ENCODE data around the gene NSD2. TPM values are rescaled to one million over a fixed set of nuclear protein-coding genes. Genes with fewer than 3 reads are reported as not detected.
A peak's percentile ranks its signal among the peaks of the same experiment; 100 is the strongest.

The NSD2 gene
- total and polyA plus RNA-seq, 9 of the 15 experiments (the other 6 are each of a cell fraction or from before 2014, with no cell fraction given), result 6.4 to 126 (median 58.8) TPM

DNA sequence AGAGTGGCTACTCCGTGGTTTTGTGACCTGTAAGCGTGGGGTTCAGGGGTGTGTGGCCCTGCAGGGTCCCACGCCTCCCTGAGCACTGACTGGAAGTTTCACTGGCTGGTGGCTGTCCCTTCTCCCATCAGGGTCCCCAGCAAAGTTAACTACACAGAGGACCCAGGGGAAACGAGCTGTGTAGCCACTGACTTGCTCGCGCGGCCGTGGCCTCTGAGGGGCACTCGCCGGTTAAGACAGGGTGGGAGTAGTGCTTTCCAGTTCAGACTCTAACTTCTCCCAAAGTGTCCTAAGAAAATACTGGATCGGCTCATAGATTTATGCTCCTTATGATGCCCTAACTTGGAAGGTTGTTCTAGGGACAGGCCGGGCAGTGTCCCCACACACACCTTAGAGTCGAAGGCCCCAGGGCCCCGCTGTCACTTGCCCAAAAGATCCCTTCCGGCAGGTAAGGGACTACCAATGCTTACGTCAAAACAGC lies 109.4 kb downstream of the NSD2 start:
- no TSS peak for BruUV-seq (replicated peaks)
- POLR2A ChIA-PET, result interaction anchor here (0.6 to 1.4 kb wide), 6 partner anchors 15 to 115 kb away, joined by 3 to 5 read pairs (median 4); no protein-coding TSS in a partner anchor
- H3K4me1 ChIP-seq (replicated peaks in 1 of 2; ENCODE audit: control insufficient read depth in 2 of 2, insufficient read depth in 2 of 2, low read length in 2 of 2), result peaks cover 2 to 38% of the 10 kb centered on the region in 2 experiments; a peak in 4 of 5 replicates
- DNase-seq (ENCODE audit: extremely low read depth in 1 of 4, low spot score in 3 of 4), result no peak
- no peaks in the 10 kb centered on the region for H3K9me1 ChIP-seq (ENCODE audit: control insufficient read depth, insufficient read depth, low read length)
- H3K27ac ChIP-seq (ENCODE audit: extremely low read depth, low read depth, low read length), result no peak overlapping the region
- 94% methylated on average over 15 of the region's 16 CpGs for WGBS (ENCODE audit: insufficient coverage, low coverage, missing lambda C conversion rate)
- no peaks in the 10 kb centered on the region for H3K79me2 ChIP-seq (ENCODE audit: control insufficient read depth, insufficient read depth, low read length)
- no peak overlapping the region for H3K4me2 ChIP-seq (ENCODE audit: insufficient read depth, low read length)
- H3K36me3 ChIP-seq (ENCODE audit: control insufficient read depth, insufficient read depth, low read length), result peaks cover 98% of the 10 kb centered on the region
- no peak overlapping the region for H3K4me3 ChIP-seq
- H3K9ac ChIP-seq (ENCODE audit: insufficient read depth in 1 of 2, low read depth in 2 of 2, low read length in 2 of 2), result 0 out of 4 replicates have a peak overlapping the region, but pooled peaks of 1 of the 2 experiments have one; percentile 15
- CTCF ChIA-PET (ENCODE audit: low intra/inter-chr PET ratio), result interaction anchor here (0.6 kb wide), 1 partner anchor 31 kb away, joined by 3 read pairs; no protein-coding TSS in a partner anchor
- peak; percentile 6 for ATAC-seq
- intact Hi-C loops (cut with micrococcal nuclease), result no loop called here
- no peaks in the 10 kb centered on the region for H3K9me3 ChIP-seq (replicated peaks; ENCODE audit: control insufficient read depth, insufficient read depth, low read depth, low read length)
- no peak overlapping the region for H2AFZ ChIP-seq (ENCODE audit: low read depth, low read length)
- H3K27me3 ChIP-seq (ENCODE audit: control insufficient read depth in 2 of 2, insufficient read depth in 2 of 2, low read length in 2 of 2), result no peaks in the 10 kb centered on the region
- in situ Hi-C loops (cut with MboI), result no loop called here
- FAIRE-seq, result no peak
- H4K20me1 ChIP-seq (replicated peaks; ENCODE audit: control insufficient read depth, insufficient read depth, low read length), result peaks cover 15% of the 10 kb centered on the region
- TF ChIP-seq POLR2A (conservative IDR thresholded peaks at IDR 0.05), result 0 out of 2 replicates have a peak, but pooled peaks have one; percentile 6
- no peak for TF ChIP-seq HEY1 (CRISPR knock-in tag; IDR thresholded peaks at IDR 0.05; ENCODE audit: borderline replicate concordance)
- no peak for TF ChIP-seq SMAD4 (CRISPR knock-in tag; conservative IDR thresholded peaks at IDR 0.05)
- TF ChIP-seq CC2D1A (IDR thresholded peaks at IDR 0.05), result no peak
- TF ChIP-seq FOXJ2 (tag; IDR thresholded peaks at IDR 0.05), result no peak
- 0 out of 2 replicates have a peak, but pooled peaks have one; percentile 34 for TF ChIP-seq POLR2AphosphoS2 (IDR thresholded peaks at IDR 0.05; ENCODE audit: low read length)
- no peak for TF ChIP-seq KHSRP (IDR thresholded peaks at IDR 0.05)
- no peak for TF ChIP-seq CCNT2 (IDR thresholded peaks at IDR 0.05; ENCODE audit: borderline replicate concordance, extremely low read depth, insufficient read length, low read depth, low read length)
- TF ChIP-seq, protein P1, sequence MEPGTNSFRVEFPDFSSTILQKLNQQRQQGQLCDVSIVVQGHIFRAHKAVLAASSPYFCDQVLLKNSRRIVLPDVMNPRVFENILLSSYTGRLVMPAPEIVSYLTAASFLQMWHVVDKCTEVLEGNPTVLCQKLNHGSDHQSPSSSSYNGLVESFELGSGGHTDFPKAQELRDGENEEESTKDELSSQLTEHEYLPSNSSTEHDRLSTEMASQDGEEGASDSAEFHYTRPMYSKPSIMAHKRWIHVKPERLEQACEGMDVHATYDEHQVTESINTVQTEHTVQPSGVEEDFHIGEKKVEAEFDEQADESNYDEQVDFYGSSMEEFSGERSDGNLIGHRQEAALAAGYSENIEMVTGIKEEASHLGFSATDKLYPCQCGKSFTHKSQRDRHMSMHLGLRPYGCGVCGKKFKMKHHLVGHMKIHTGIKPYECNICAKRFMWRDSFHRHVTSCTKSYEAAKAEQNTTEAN (CRISPR knock-in tag; IDR thresholded peaks at IDR 0.05), result no peak
- no peak for TF ChIP-seq ZNF197 (CRISPR knock-in tag; IDR thresholded peaks at IDR 0.05; ENCODE audit: low read depth)
- TF ChIP-seq ZNF444 (CRISPR knock-in tag; IDR thresholded peaks at IDR 0.05), result no peak
- TF ChIP-seq NONO (IDR thresholded peaks at IDR 0.05; ENCODE audit: low read depth in 2 of 2, low read length in 1 of 2), result no peak
- no peak for TF ChIP-seq RHOXF2B (CRISPR knock-in tag; conservative IDR thresholded peaks at IDR 0.05)
- no peak for TF ChIP-seq KLF13 (tag; IDR thresholded peaks at IDR 0.05; ENCODE audit: borderline replicate concordance, low read depth)
- no peak for TF ChIP-seq ZNF57 (CRISPR knock-in tag; IDR thresholded peaks at IDR 0.05)
- no peak for TF ChIP-seq RBM14 (IDR thresholded peaks at IDR 0.05; ENCODE audit: borderline replicate concordance, insufficient read depth, low read depth, low read length)
- TF ChIP-seq RBM22 (IDR thresholded peaks at IDR 0.05; ENCODE audit: low read depth, low read length, poor library complexity, severe bottlenecking), result peak; percentile 68
- TF ChIP-seq TOE1 (IDR thresholded peaks at IDR 0.05; ENCODE audit: borderline replicate concordance), result no peak
- no peak for TF ChIP-seq TOE1 (CRISPR knock-in tag; IDR thresholded peaks at IDR 0.05; ENCODE audit: borderline replicate concordance, low read depth)

Measured in K562 (cell line).